SK-N-SH (cell line): ENCODE measurements around the gene CFAP57. TPM values are rescaled to one million over a fixed set of nuclear protein-coding genes. Genes with fewer than 3 reads are reported as not detected.

ENCODE experiments used
- CTCF ChIA-PET: fragments of 300-600, 350-600 bp; formaldehyde crosslinking; extraction: SDS; loops from one replicate; lab custom pipeline; 2021; lab: Yijun Ruan, JAX
- POLR2A ChIA-PET: fragments of 350-600 bp; sonication (Branson Sonifier 250); formaldehyde crosslinking; extraction: SDS; loops from one replicate; lab custom pipeline; 2020; ENCODE audit warnings: antibody characterized with exemption, inconsistent platforms; lab: Yijun Ruan, JAX
- DNase-seq: peaks from one replicate; pipeline ENCODE4 v3.0.0; 2012
- H2AFZ ChIP-seq: fragments of 200-600 bp; sonication (generic); 2 replicates; pipeline ENCODE4 v1.8.1; 2016; ENCODE audit warnings: antibody characterized with exemption, mild to moderate bottlenecking, low read depth
- H3F3A ChIP-seq: fragments of 200-600 bp; sonication (generic); replicated peaks from 2 replicates; pipeline ENCODE3; 2016; ENCODE audit warnings: antibody characterized with exemption, mild to moderate bottlenecking; ENCODE audit not compliant: insufficient read depth
- H3K27ac ChIP-seq, 2 experiments: fragments of 200-500 bp in 1 of 2; fragments of 200-600 bp in 1 of 2; sonication (Bioruptor generic) in 1 of 2; sonication (generic), shearing (Covaris generic) in 1 of 2; 2 replicates each; pipeline versions ENCODE4 v1.5.1 to v1.6.1; 2014 to 2016; ENCODE audit warnings: low read depth in 2 of 2, inconsistent platforms in 1 of 2, low read length in 1 of 2, mild to moderate bottlenecking in 1 of 2, mixed read lengths in 1 of 2
- H3K27me3 ChIP-seq: fragments of 200-600 bp; sonication (generic), shearing (Covaris generic); 2 replicates; pipeline ENCODE4 v1.6.1; 2016; ENCODE audit warnings: mixed run types; ENCODE audit not compliant: insufficient read depth
- H3K36me3 ChIP-seq, 2 experiments: fragments of 200-500 bp in 1 of 2; fragments of 200-600 bp in 1 of 2; sonication (Bioruptor generic) in 1 of 2; sonication (generic) in 1 of 2; replicated peaks in 1 of 2; 2 replicates each; pipeline versions ENCODE3 to v1.5.1; 2014 to 2016; ENCODE audit warnings: low read length in 1 of 2, mild to moderate bottlenecking in 1 of 2; ENCODE audit not compliant: insufficient read depth in 2 of 2, control insufficient read depth in 1 of 2
- H3K4me1 ChIP-seq, 2 experiments: fragments of 200-500 bp in 1 of 2; fragments of 200-600 bp in 1 of 2; sonication (Bioruptor generic) in 1 of 2; sonication (generic), shearing (Covaris generic) in 1 of 2; 2 replicates each; pipeline versions ENCODE4 v1.5.1 to v1.6.1; 2014 to 2016; ENCODE audit warnings: low read depth in 1 of 2, low read length in 1 of 2, mixed run types in 1 of 2; ENCODE audit not compliant: insufficient read depth in 2 of 2, control insufficient read depth in 1 of 2
- H3K4me2 ChIP-seq: fragments of 200-600 bp; sonication (generic), shearing (Covaris generic); 2 replicates; pipeline ENCODE4 v1.6.1; 2017; ENCODE audit warnings: mixed run types
- H3K4me3 ChIP-seq, 2 experiments: fragments of 200-500 bp in 1 of 2; fragments of 200-600 bp in 1 of 2; sonication (Bioruptor generic) in 1 of 2; sonication (generic), shearing (Covaris generic) in 1 of 2; 2 replicates each; pipeline versions ENCODE4 v1.5.1 to v1.8.1; 2014 to 2016; ENCODE audit warnings: low read depth in 2 of 2, inconsistent platforms in 1 of 2, low read length in 1 of 2, mild to moderate bottlenecking in 1 of 2, mixed read lengths in 1 of 2, moderate library complexity in 1 of 2
- H3K79me2 ChIP-seq: fragments of 200-600 bp; sonication (generic); 2 replicates; pipeline ENCODE4 v1.8.1; 2017; ENCODE audit warnings: mild to moderate bottlenecking; ENCODE audit not compliant: insufficient read depth
- H3K9ac ChIP-seq: fragments of 200-600 bp; sonication (generic); 2 replicates; pipeline ENCODE4 v1.6.1; 2017; ENCODE audit warnings: mixed run types
- H3K9me2 ChIP-seq: fragments of 200-600 bp; sonication (generic); 2 replicates; pipeline ENCODE4 v1.6.1; 2017; ENCODE audit warnings: mixed run types
- H3K9me3 ChIP-seq: fragments of 200-600 bp; sonication (generic); 2 replicates; pipeline ENCODE4 v1.6.1; 2017; ENCODE audit warnings: mixed run types, mild to moderate bottlenecking, moderate library complexity
- H4K20me1 ChIP-seq: fragments of 200-600 bp; sonication (generic); 2 replicates; pipeline ENCODE4 v1.6.1; 2017; ENCODE audit warnings: mild to moderate bottlenecking, mixed run types; ENCODE audit not compliant: insufficient read depth
- CHD2 ChIP-seq: fragments of 150-350 bp; IDR thresholded peaks from 2 replicates; pipeline ENCODE4 v1.6.1; 2018; ENCODE audit warnings: low read length; ENCODE audit not compliant: partially characterized antibody
- EZH2phosphoT487 ChIP-seq: fragments of 200-600 bp; sonication (generic); IDR thresholded peaks from 2 replicates; pipeline ENCODE4 v1.6.1; 2017; ENCODE audit warnings: low read depth, mixed run types, mild to moderate bottlenecking, antibody characterized with exemption, moderate library complexity, borderline replicate concordance
- FOSL2 ChIP-seq: IDR thresholded peaks from 2 replicates; pipeline ENCODE4 v1.4.0; 2012; ENCODE audit warnings: low read depth, mild to moderate bottlenecking, moderate library complexity, borderline replicate concordance
- FOXJ3 ChIP-seq: sonication (generic); formaldehyde crosslinking; IDR thresholded peaks from 2 replicates; pipeline ENCODE4 v1.5.1; 2020; ENCODE audit warnings: mild to moderate bottlenecking, missing genetic modification reagents
- RAD21 ChIP-seq: IDR thresholded peaks from 2 replicates; pipeline ENCODE4 v1.6.1; 2012; ENCODE audit warnings: mild to moderate bottlenecking, low read length
- RCOR1 ChIP-seq: fragments of 150-350 bp; IDR thresholded peaks from 2 replicates; pipeline ENCODE4 v1.6.1; 2017; ENCODE audit warnings: antibody characterized with exemption, low read length
- RFX5 ChIP-seq: IDR thresholded peaks from 2 replicates; pipeline ENCODE4 v1.6.1; 2012; ENCODE audit warnings: mild to moderate bottlenecking, improper control_type of control experiment, low read length
- RXRA ChIP-seq: IDR thresholded peaks from 2 replicates; pipeline ENCODE4 v1.4.0; 2012; ENCODE audit warnings: low read depth, mild to moderate bottlenecking, borderline replicate concordance
- SIN3A ChIP-seq: IDR thresholded peaks from 2 replicates; pipeline ENCODE4 v1.6.1; 2012; ENCODE audit warnings: low read depth, mild to moderate bottlenecking, low read length, moderate library complexity, borderline replicate concordance
- TCF12 ChIP-seq: IDR thresholded peaks from 2 replicates; pipeline ENCODE4 v1.4.0; 2012
- WGBS: methylation state at CpG from one replicate; pipeline ENCODE4 v1.1.6; 2017; ENCODE audit warnings: low lambda C conversion rate; 5-methylcytosine and 5-hydroxymethylcytosine counted together
- polyA plus RNA-seq, 3 experiments: library from polyadenylated mRNA; depleted of rRNA; stranded (reverse); fragments of >200 nt; gene quantifications; 2 replicates each; pipeline ENCODE4 v1.2.3, GENCODE V29; 2012
- TF ChIP-seq, protein P1 (sequence below): IDR thresholded peaks from 2 replicates; pipeline ENCODE4 v1.6.1; 2012; ENCODE audit warnings: mild to moderate bottlenecking, low read depth, low read length, moderate library complexity
- TF ChIP-seq, protein P2 (sequence below): IDR thresholded peaks from 2 replicates; pipeline ENCODE4; 2012
- TF ChIP-seq, protein P3 (sequence below): IDR thresholded peaks from 2 replicates; pipeline ENCODE4 v1.4.0; 2012; ENCODE audit warnings: low read depth, borderline replicate concordance
- TF ChIP-seq, protein P4 (sequence below): IDR thresholded peaks from 2 replicates; pipeline ENCODE4 v1.4.0; 2012; ENCODE audit warnings: low read depth
- TF ChIP-seq, protein P5 (sequence below): IDR thresholded peaks from 2 replicates; pipeline ENCODE4 v1.4.0; 2012; ENCODE audit warnings: low read depth, borderline replicate concordance

Gene CFAP57
- polyA plus RNA-seq, 1 of the 3 experiments (the other 2 are of a cell fraction), result 0.36 TPM

DNA sequence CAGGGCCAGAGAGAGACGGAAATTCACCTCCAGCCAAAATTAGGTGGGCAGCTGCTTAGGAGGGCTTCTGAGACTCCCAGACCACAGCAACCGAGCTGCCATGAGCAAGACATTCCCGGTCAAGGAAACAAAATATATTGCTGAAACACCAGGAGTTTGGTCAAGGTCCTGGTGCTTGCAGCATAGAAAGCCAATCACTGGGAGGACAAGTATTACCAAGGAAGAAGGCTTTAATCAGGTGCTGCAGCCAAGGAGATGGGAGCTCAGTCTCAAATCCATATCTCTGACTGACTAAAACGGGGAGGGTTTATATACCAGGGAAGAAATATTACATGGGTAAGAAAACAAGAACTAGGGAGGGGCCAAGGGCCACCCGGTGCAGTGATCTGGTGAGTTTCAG is 78.9 kb downstream of the CFAP57 start (continued):
- TF ChIP-seq, protein P1, sequence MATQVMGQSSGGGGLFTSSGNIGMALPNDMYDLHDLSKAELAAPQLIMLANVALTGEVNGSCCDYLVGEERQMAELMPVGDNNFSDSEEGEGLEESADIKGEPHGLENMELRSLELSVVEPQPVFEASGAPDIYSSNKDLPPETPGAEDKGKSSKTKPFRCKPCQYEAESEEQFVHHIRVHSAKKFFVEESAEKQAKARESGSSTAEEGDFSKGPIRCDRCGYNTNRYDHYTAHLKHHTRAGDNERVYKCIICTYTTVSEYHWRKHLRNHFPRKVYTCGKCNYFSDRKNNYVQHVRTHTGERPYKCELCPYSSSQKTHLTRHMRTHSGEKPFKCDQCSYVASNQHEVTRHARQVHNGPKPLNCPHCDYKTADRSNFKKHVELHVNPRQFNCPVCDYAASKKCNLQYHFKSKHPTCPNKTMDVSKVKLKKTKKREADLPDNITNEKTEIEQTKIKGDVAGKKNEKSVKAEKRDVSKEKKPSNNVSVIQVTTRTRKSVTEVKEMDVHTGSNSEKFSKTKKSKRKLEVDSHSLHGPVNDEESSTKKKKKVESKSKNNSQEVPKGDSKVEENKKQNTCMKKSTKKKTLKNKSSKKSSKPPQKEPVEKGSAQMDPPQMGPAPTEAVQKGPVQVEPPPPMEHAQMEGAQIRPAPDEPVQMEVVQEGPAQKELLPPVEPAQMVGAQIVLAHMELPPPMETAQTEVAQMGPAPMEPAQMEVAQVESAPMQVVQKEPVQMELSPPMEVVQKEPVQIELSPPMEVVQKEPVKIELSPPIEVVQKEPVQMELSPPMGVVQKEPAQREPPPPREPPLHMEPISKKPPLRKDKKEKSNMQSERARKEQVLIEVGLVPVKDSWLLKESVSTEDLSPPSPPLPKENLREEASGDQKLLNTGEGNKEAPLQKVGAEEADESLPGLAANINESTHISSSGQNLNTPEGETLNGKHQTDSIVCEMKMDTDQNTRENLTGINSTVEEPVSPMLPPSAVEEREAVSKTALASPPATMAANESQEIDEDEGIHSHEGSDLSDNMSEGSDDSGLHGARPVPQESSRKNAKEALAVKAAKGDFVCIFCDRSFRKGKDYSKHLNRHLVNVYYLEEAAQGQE, result no peak
- TF ChIP-seq SIN3A, result no peak
- TF ChIP-seq RCOR1, result no peak
- TF ChIP-seq TCF12, result no peak
- TF ChIP-seq, protein P2, sequence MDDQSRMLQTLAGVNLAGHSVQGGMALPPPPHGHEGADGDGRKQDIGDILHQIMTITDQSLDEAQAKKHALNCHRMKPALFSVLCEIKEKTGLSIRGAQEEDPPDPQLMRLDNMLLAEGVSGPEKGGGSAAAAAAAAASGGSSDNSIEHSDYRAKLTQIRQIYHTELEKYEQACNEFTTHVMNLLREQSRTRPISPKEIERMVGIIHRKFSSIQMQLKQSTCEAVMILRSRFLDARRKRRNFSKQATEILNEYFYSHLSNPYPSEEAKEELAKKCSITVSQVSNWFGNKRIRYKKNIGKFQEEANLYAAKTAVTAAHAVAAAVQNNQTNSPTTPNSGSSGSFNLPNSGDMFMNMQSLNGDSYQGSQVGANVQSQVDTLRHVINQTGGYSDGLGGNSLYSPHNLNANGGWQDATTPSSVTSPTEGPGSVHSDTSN, result no peak
- no peak for TF ChIP-seq RAD21
- TF ChIP-seq, protein P3, sequence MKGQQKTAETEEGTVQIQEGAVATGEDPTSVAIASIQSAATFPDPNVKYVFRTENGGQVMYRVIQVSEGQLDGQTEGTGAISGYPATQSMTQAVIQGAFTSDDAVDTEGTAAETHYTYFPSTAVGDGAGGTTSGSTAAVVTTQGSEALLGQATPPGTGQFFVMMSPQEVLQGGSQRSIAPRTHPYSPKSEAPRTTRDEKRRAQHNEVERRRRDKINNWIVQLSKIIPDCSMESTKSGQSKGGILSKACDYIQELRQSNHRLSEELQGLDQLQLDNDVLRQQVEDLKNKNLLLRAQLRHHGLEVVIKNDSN, result no peak
- no peak for TF ChIP-seq CHD2
- no peak for TF ChIP-seq EZH2phosphoT487
- TF ChIP-seq RFX5, result no peak
- TF ChIP-seq, all 33 proteins: peak for 0

DNA sequence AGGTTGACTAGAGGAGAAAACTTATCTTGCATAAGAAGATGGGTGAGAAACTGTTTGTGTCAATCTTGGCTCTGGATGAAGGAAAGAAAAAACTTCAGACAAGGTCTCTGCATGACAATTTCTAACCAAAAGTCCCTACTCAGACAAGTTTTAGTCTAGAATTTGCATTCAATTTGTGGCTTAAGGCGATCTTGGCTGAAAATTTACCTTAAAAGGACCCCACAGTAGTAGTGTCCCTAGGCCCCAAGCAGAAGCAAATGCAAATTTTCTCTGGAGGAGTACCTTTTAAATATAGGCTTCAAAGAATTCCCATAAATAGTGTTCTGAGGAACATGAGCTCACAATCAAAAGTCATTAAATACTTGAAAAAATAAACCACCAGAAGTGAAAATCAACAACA is 80.1 kb downstream of the CFAP57 start:
- no peaks in the 10 kb centered on the region for H3K4me1 ChIP-seq
- POLR2A ChIA-PET, result interaction anchor here (0.7 kb wide), 1 partner anchor 137 kb away, joined by 3 read pairs; the partner anchor contains the start of gene MED8
- no peak overlapping the region for H3K9ac ChIP-seq
- 19% methylated on average over 1 of the region's 1 CpG for WGBS
- no peak overlapping the region for H3K27ac ChIP-seq
- TF ChIP-seq, protein P4, sequence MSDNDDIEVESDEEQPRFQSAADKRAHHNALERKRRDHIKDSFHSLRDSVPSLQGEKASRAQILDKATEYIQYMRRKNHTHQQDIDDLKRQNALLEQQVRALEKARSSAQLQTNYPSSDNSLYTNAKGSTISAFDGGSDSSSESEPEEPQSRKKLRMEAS, result no peak
- TF ChIP-seq RXRA (no peak), FOXJ3 (no peak), RCOR1 (no peak), FOSL2 (no peak)
- TF ChIP-seq, protein P5, sequence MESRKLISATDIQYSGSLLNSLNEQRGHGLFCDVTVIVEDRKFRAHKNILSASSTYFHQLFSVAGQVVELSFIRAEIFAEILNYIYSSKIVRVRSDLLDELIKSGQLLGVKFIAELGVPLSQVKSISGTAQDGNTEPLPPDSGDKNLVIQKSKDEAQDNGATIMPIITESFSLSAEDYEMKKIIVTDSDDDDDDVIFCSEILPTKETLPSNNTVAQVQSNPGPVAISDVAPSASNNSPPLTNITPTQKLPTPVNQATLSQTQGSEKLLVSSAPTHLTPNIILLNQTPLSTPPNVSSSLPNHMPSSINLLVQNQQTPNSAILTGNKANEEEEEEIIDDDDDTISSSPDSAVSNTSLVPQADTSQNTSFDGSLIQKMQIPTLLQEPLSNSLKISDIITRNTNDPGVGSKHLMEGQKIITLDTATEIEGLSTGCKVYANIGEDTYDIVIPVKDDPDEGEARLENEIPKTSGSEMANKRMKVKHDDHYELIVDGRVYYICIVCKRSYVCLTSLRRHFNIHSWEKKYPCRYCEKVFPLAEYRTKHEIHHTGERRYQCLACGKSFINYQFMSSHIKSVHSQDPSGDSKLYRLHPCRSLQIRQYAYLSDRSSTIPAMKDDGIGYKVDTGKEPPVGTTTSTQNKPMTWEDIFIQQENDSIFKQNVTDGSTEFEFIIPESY, result no peak
- no peaks in the 10 kb centered on the region for H3K36me3 ChIP-seq
- no peak overlapping the region for H3K4me3 ChIP-seq
- no peaks in the 10 kb centered on the region for H3K9me2 ChIP-seq
- CTCF ChIA-PET, result interaction anchor here (0.8 to 1.8 kb wide), 2 partner anchors 9 to 25 kb away, joined by 3 to 7 read pairs; no protein-coding TSS in a partner anchor
- no peak overlapping the region for H3K4me2 ChIP-seq
- no peaks in the 10 kb centered on the region for H4K20me1 ChIP-seq
- no peaks in the 10 kb centered on the region for H3K79me2 ChIP-seq
- no peak overlapping the region for H2AFZ ChIP-seq
- DNase-seq, result no peak
- no peaks in the 10 kb centered on the region for H3F3A ChIP-seq
- H3K27me3 ChIP-seq, result peaks cover 24% of the 10 kb centered on the region; the same call in 1 of the 2 replicates
- H3K9me3 ChIP-seq, result 0 out of 2 replicates have a peak, but pooled peaks cover 5% of the 10 kb centered on the region
